LNCaP clone FGC (cell line): ENCODE data around the gene RTL9.

Experiments
- DNase-seq: peaks from one replicate; pipeline ENCODE4 v3.0.0-alpha.2; 2011; ENCODE audit warnings: low read depth
- H3K4me3 ChIP-seq: 2 replicates; pipeline ENCODE4 v1.5.1; 2011; ENCODE audit warnings: mild to moderate bottlenecking, low read depth, low read length, control low read depth
- CTCF ChIP-seq: IDR thresholded peaks from 2 replicates; pipeline ENCODE4 v1.5.1; 2012; ENCODE audit warnings: mild to moderate bottlenecking; ENCODE audit not compliant: control insufficient read depth, insufficient read depth; ENCODE audit errors: extremely low read depth

RTL9 gene

GRCh38 chrX:110358548-110358947, at the start of gene RTL9:
RTL9 (plus strand) TSS chrX:110358848; CDS start chrX:110450618, 91,770 bp downstream.
- DNase-seq, result no peak
- no peak within 1 kb of the TSS for H3K4me3 ChIP-seq
- TF ChIP-seq CTCF, result no peak

GRCh38 chrX:110310000-110310790, 48.5 kb upstream of the RTL9 start:
- DNase-seq, result peak; percentile 19
- TF ChIP-seq CTCF, result no peak
- H3K4me3 ChIP-seq, result no peak overlapping the region

- TF ChIP-seq CTCF, result no peak
- no peak for DNase-seq
- H3K4me3 ChIP-seq, result no peak overlapping the region
Observed at GRCh38 chrX:110310896-110311295, 47.8 kb upstream of the RTL9 start.

GRCh38 chrX:110311437-110312230, 47.0 kb upstream of the RTL9 start:
- no peak for TF ChIP-seq CTCF
- DNase-seq, result no peak
- no peak overlapping the region for H3K4me3 ChIP-seq

- no peak for DNase-seq
- TF ChIP-seq CTCF, result no peak
- no peak overlapping the region for H3K4me3 ChIP-seq
Observed at GRCh38 chrX:110315551-110315950, 43.1 kb upstream of the RTL9 start.

- peak overlapping the region; percentile 77 for H3K4me3 ChIP-seq
- TF ChIP-seq CTCF, result no peak
- DNase-seq, result no peak
Observed at GRCh38 chrX:110316351-110317060, 42.1 kb upstream of the RTL9 start.
